HG02870 (cell line): ENCODE data around the gene UBE2L6.
"Not testable (repeated sequence)": the region's sequence is repeated elsewhere in the genome, so short reads cannot be mapped to it uniquely, and the experiment has no call there.

Source experiments
- ATAC-seq: cut with Tn5 transposase; IDR thresholded peaks from one replicate; pipeline ENCODE4 v1.9.1; 2021; ENCODE audit warnings: mild to moderate bottlenecking, moderate library complexity; ENCODE audit not compliant: unreplicated experiment

Gene UBE2L6

DNA sequence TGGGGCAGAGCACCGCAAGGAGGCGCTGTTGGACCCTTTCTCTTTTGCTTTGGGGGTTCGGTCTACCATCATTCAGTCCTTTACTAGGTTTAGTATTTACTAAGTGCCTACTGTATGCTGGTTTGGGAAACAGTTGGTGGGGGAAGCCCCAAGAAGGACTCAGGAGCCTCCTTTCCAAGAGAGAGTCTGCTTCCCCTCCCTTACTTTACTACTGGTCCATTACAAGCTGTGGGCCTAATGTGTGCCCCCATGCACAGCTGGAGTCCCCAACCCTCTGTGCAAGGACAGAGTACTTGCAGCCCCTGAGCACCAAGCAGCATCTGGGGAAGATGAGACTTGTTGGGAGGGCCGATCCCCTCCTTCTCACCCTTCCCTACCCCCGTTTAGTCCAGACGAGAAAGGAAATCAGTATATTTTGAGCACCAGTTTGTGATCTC lies 876 bp upstream of the UBE2L6 start:
- ATAC-seq, result peak; percentile 15

DNA sequence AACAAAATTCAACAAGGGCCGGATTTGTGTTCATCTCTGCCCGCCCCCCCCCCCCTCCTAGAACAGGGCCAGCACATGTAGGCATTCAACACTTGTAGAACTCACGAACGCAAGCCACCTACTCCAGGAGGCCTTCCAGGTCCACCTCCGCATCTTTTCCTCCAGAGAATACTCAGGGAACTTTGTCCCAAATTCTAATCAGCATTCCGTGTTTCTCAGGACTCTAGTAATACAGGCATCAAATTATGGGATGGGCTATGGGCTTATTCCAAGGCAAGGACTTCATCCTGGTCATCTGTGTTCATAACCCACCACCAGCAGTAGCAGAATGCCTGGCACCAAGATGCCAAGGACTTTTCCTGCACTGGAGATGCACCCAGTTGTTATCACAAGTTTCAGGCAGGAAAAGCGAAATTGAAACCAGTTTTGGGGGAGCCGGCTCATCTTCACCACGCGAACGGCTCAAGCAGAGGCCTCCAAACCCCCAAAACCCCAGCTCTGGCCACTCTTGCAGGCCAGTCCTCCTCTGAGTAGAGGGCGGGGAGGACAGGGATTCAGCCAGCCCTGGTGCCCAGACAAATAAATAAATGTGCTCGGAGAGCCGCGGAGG lies 462 bp downstream of the UBE2L6 start:
- ATAC-seq, result no peak

DNA sequence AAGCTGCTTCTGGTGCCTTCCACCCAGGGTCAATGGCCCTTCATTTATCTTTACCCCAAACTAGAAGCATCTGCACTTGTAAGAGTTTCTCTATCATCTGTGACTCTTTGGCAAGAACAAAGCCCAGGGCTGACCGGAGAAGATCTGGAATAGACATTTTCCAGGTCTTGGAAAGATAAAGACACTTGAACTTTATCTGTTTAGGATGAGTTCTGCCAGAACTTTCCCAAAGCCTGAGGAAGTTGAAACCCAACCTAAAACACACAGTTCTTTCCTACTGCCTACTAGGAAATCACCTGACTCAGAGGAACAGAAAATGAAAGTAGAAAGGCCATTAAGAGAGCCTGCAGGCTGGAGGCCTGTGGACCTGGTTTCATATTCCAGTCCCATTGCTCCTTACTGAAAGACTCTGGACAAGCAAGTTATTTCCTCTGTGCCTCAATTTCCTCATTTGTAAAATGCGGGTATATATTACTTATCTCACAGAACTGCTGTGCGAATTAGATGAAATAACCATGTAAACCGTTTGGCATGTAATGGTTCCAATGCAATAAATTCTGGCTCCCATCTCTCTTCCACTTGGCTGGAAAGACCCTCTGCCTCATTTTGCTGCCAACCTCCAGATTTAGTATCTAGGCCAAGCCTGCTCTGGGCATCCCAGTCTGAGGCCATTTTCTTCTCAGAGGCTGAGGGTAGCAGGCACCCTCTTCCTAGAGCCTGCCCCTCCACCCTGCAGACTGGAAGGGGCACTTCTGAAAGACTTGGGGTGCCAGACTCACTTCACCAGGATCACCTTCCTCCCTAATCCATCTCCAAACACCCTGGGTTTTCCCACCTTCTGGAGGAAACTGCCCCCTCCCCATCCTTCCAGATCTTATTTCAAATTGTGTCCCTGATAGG lies 1.2 kb downstream of the UBE2L6 start:
- peak; percentile 57 for ATAC-seq

DNA sequence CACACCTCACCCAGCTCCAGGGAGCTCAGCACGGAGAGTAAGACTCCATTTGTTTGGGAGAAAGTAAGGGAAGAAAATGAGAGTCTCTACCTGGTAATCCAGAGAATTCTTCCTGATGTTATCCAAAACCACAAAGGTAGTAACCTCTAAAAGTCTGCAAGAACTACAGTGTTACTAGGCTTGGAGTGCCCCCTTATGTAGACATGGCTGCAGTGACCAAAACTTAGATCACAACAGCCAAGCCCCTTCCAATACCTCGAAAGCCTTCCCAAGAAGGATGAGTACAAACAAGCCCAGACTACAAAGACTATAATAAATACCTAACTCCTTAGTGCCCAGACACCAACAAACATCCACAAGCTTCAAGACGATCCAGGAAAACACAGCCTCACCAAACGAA lies 4.9 kb downstream of the UBE2L6 start:
- no peak for ATAC-seq

DNA sequence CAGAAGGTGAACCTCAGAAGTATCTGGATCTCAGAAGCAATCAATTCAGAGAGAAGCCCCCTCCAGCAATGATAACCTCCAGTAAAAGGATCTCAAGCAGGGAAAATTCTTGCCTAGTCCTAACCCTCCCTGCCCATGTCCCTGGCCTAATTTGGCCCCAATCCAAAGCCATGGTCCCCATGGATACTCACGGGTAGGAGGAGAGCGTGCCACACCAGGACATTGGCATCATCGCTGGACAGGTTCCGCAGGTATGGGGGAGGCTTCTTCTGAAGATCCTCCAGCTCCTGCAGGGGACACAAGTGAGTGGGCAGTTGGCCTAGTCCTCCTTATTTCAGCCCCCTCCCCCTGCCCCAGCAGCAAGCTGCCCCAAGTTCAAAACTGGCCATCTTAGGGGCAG lies 7.3 kb downstream of the UBE2L6 start:
- no peak for ATAC-seq

DNA sequence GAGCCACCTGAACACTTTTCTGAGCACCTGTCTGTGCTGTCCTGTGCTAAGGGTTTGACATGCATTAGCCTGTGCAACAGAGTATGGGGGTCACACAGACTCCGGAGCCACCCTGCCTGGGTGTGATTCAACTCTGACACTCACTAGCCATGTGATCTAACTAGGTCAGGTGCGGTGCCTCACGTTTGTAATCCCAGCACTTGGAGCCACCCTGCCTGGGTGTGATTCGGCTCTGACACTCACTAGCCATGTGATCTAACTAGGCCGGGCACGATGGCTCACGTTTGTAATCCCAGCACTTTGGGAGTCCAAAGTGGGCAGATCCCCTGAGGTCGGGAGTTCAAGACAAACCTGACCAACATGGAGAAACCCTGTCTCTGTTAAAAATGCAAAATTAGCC lies 11.4 kb downstream of the UBE2L6 start:
- no peak for ATAC-seq

DNA sequence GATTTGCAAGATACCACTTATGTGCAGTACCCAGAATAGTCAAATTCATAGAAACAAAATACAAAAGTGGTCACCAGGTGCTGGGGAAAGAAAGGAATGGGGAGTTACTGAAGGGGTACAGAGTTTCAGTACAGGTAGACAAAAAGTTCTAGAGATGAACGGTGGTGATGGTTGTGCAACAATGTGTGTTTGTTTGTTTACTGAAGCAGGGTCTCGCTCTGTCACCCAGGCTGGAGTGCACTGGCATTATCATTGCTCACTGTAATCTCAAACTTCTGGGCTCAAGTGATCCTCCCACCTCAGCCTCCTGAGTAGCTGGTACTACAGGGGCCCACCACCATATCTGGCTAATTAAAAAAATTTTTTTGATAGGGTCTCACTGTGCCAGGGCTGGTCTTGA lies 12.1 kb downstream of the UBE2L6 start:
- no peak for ATAC-seq

DNA sequence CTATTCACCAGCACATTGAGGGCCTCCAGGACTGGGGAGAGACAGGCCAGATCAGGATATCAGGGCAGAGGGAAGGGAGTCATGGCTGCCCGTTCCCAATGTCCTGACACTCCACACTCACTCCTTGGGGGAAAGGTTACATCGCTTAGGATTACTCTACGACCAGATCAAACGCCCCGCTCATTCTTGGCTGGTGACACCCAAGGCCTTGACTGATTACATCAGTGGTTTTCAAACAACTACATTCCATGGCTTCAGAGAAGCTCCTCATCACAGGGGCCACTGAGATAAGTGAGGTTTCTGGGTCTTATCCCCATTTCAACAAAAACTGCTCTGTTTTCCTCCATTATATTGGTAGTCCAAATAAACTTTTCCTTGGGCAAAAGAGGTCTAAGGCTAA lies 15.0 kb downstream of the UBE2L6 start:
- ATAC-seq, result no peak

DNA sequence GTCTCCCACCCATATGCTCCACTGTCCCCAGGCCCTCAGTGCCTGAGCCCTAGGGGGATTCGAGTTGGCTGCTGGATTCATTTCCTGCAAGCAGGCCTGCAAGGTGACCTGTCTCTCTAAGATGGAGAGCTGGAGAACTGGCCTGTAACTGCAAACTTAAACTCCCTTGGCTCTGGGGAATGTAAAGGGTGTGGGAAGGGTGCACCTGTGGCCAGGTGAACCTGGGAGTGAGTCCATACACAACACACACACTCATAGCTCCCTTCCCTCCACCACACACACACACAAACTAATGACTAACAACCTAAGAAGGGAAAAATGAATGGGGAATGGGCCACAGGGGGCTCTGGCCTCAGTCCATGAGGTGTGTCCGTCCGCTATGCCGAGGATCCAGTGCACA lies 15.5 kb downstream of the UBE2L6 start:
- ATAC-seq, result no peak

DNA sequence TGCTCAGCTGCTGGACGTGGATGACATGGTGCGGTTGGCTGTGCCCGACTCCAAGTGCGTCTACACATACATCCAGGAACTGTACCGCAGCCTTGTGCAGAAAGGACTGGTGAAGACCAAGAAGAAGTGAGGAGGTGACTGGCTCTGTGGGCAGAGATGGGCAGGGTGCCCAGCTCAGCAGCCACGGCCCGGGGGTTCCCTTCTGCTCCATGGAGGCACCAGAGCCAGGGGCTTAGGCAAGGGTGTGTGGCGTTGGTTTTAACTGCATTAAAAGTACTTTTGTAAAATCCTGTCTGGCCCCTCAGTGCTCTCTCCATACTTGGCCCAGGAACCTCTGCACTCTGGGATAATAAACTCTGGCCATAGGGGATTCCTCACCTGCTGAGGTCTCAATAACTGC lies 17.5 kb downstream of the UBE2L6 start:
- ATAC-seq, result no peak

DNA sequence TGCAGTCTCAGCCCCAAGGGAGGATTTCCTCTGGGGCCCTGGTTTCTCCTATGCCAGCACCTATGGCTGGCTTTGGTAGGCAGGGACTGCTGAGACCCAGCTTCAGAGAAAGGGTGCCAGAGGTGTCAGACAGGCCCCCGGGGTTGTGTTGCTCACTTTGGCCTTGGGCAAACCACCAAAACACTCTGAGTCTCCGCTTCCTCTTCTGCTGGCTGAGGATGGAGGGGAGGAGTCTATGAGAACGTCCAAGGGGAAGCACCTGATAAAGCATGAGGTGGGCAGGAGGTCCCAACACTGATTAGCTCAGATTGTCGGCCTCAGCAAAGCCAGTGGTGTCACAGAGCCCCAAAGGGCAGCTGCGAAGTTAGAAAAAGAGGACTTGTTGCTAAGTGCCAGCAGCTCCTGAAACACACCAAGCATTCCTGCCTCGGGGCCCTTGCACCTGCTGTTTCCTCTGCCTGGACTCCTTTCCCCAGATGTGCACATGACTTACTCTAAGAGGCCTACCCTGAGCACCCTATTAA lies 19.6 kb downstream of the UBE2L6 start:
- peak; percentile 88 for ATAC-seq

DNA sequence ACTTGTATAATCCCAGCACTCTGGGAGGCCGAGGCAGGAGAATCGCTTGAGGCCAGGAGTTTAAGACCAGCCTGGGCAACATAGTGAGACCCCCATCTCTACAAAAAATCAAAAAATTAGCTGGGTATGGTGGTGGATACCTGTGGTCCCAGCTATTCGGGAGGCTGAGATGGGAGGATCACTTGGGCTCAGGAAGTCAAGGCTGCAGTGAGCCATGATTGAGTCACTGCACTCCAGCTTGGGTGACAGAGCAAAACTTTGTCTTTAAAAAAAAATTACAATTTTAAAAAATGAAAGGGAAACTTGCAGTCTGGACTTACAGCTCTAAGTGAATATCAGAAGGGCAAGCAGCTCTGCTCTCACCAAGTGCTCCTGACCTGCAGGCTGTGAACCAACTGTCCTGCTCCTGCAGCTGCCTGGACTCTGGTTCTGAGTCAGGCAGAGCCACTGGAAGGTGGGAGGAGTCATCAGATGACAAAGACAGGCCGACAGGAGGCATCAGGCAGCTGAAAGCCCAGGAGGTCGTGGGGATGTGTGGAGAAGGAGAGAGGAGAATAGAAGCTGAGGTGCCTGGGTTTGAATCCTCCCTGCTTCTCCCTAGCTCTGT lies 20.5 kb downstream of the UBE2L6 start:
- peak; percentile 80 for ATAC-seq

DNA sequence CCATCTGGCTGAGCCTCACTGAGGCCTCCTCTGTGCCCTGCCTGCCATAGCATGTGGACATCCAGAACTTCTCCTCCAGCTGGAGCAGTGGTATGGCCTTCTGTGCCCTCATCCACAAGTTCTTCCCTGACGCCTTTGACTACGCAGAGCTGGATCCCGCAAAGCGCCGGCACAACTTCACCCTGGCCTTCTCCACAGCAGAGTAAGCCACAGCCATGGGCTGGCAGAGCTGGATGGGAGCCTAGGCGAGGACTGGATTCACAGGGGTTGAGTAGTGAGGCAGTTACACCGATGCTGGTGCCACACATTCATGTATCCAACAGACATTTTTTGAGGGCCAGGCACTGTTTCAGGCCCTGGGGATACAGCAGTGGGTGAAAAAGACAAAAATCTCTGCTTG lies 21.0 kb downstream of the UBE2L6 start:
- no peak for ATAC-seq

DNA sequence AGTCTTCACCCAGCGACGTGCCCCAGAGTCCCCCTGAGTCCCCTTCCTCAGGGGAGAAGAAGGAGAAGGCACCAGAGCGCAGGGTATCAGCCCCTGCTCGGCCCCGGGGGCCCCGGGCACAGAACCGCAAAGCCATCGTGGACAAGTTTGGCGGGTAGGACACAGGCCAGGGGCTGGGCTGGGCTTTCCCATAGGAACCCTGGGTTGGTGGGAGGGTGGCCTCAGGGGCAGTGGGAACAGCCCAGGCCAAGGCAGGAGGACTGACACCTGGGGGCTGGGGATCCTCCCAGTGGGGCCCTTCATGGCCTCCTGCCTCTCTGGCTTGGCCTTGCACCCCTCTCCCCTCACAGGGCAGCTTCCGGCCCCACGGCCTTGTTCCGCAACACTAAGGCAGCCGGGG lies 21.6 kb downstream of the UBE2L6 start:
- ATAC-seq, result no peak

DNA sequence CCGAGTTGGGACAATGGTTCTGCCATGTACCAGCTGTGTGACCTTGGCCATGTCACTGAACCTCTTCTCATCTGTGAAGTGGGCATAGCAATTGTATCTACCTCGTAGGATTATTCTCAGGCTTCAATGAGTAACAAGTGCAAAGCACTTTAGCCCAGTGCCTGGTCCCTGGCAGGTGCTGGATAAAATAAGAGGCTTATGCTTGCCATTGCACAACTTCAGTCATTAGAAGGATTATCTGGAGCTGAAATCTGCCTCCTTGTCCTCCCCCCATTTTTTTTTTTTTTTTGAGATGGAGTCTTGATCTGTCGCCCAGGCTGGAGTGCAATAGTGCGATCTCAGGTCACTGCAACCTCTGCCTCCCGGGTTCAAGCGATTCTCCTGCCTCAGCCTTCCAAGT lies 22.9 kb downstream of the UBE2L6 start:
- ATAC-seq, result no peak

DNA sequence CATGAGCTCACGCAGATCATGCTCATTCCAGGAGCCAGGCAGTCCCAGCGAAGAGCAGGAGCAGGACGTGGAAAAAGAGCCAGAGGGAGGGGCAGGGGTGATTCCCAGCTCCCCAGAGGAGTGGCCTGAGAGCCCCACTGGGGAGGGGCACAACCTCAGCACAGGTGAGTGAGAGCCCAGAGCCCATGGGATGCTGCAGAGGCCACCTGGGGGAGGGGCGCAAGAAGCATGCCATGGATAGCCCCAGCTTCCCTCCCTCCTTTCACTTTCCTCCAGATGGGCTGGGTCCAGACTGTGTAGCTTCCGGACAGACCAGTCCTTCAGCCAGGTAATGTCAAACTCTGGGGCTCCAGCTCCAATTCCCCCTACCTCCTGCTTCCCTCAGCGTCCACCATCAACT lies 23.9 kb downstream of the UBE2L6 start:
- ATAC-seq, result no peak

DNA sequence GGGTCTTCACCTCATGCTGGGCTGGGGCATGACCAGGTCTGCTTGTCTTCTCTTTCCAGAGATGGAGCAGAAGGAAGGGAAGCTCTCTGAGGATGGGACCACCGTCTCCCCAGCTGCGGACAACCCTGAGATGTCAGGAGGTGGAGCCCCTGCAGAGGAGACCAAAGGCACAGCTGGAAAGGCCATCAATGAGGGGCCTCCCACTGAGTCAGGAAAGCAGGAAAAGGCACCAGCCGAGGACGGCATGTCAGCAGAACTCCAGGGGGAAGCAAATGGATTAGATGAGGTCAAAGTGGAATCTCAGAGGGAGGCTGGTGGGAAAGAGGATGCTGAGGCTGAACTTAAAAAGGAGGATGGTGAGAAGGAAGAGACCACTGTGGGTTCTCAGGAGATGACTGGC lies 24.9 kb downstream of the UBE2L6 start:
- no peak for ATAC-seq

DNA sequence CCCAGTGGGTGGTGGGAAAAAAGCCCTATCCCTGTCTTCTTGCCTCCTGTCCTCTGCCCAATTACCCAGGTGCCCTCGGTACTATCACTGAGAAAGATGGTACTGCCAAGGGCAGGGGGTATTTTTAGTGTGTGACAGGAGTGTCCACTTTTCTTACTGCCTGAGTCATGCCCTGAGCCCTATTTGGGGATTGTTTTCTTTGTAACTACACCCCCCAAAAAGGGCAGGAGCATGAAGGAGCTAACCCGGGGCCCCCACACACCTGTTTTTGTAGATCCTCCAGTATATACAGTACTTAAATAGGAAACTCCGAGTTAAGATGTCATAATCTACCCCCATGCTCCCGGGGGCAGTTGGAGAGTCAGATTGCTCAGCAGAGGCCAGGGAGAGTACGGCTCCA lies 26.3 kb downstream of the UBE2L6 start:
- no peak for ATAC-seq

DNA sequence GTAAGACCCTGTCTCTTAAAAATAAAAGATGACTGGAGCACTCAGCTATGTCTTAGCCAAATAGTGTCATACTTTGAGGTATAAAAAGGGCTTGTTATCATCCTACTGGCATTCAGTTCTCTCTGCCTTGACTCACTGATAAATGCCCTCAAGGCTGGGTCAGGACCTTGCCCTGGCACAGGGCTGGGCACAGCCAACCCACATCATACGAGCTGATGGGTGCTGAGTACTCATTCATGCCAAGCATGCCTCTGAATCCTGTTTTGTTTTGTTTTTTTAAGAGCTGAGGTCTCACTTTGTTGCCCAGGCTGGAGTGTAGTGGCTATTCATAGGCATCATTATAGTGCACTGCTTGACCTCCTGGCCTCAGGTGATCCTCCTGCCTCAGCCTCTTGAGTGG lies 28.1 kb downstream of the UBE2L6 start:
- no peak for ATAC-seq

DNA sequence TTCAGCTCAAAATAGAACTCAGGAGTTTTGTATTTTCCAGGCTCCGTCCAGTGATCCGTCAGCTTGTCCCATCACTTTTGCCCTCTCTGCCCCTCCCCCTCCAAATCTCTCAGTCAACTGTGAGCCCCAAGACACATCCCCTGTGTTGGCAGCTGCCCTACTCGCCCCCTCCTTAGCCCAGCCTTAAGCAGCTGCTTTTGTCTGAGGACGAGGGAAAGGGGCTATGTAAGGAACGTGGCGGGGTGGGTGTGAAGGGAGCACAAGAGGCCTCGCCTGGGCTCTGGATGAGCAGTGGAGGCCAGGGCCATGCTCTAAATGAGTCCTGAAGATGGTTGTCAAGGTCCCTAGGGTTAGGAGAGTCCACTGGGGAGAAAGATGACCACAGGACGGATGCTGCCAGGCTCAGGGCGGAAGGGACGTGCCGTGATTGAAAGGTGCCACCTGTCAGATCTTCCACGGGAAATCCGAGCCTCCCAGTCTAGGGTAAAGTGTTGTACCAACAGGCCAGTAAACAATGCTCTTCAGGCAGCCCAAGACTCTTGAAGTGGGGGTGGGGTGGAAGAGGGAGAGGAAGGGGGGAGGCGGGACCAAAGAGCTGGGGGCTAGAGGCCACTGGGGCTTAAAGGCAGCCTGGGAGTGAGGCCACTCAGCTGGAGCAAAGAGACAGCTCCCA lies 30.4 kb downstream of the UBE2L6 start, which contains the start of gene SMTNL1:
Gene SMTNL1 (plus strand): TSS at position 649 of the 673 bp plus-strand sequence. CDS start 5,048 bp downstream, outside the sequence.
- no peak for ATAC-seq

DNA sequence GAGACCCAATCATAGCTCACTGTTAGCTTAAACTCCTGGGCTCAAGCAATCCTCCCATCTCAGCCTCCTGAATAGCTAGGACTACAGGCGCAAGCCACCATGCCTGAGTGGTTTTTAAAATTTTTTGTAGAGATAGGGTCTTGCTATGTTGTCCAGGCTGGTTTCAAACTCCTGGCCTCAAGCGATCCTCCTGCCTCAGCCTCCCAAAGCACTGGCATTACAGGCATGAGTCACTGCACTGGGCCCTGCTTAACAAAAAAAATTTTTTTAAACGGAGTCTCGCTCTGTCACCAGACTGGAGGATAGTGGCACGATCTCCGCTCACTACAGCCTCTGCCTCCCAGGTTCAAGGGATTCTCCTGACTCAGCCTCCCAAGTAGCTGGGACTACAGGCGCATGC lies 33.0 kb downstream of the UBE2L6 start:
- ATAC-seq, result not testable (repeated sequence)
